HCT116 (cell line): ENCODE data around the gene SLC5A10. TPM values are rescaled to one million over a fixed set of nuclear protein-coding genes. Genes with fewer than 3 reads are reported as not detected.

Source experiments
- ATAC-seq: fragments of 200-7000 bp; cut with Tn5 transposase; 2 replicates; pipeline ENCODE4 v1.9.1; 2020; ENCODE audit warnings: mild to moderate bottlenecking, moderate library complexity
- BruUV-seq: library from RNA; stranded (reverse); fragments of 400-500 nt; replicated peaks from 2 replicates; lab custom pipeline; 2021; lab: Mats Ljungman, UMichigan
- CTCF ChIA-PET: fragments of 300-600 bp; sonication (Branson Sonifier 250); formaldehyde crosslinking; loops from one replicate; lab custom pipeline; 2021; ENCODE audit warnings: antibody characterized with exemption; lab: Charles Lee
- POLR2A ChIA-PET: fragments of 300-600, 350-600 bp; sonication (Branson Sonifier 250); formaldehyde crosslinking; loops from one replicate; lab custom pipeline; 2021; ENCODE audit warnings: antibody characterized with exemption; lab: Charles Lee
- RAD21 ChIA-PET, 2 experiments: fragments of 300-600 bp; sonication (Branson Sonifier 250); formaldehyde crosslinking; loops; one replicate each; lab custom pipeline; 2023; ENCODE audit warnings: low total read pairs in 2 of 2; ENCODE audit not compliant: uncharacterized antibody in 2 of 2, unreplicated experiment in 2 of 2, low non-redundant PET in 1 of 2; lab: Charles Lee
- DNase-seq: peaks from one replicate; pipeline ENCODE4 v3.0.0-alpha.2; 2010; ENCODE audit warnings: low read depth, low spot score
- H2AFZ ChIP-seq: fragments of 200-600 bp; shearing (Covaris generic), sonication (generic); 2 replicates; pipeline ENCODE4 v1.6.1; 2017; ENCODE audit warnings: low read depth, mixed run types, mixed read lengths, antibody characterized with exemption, low read length; ENCODE audit not compliant: poor library complexity, severe bottlenecking
- H3K27ac ChIP-seq: 2 replicates; pipeline ENCODE4 v1.5.1; 2012; ENCODE audit warnings: low read depth, low read length
- H3K27me3 ChIP-seq: fragments of 200-600 bp; sonication (generic); 2 replicates; pipeline ENCODE4 v1.6.1; 2016; ENCODE audit warnings: mixed run types, low read length, mixed read lengths; ENCODE audit not compliant: insufficient read depth
- H3K36me3 ChIP-seq, 2 experiments: fragments of 200-500 bp in 1 of 2; fragments of 200-600 bp in 1 of 2; sonication (Bioruptor generic) in 1 of 2; sonication (generic) in 1 of 2; 2 replicates each; pipeline versions ENCODE4 v1.5.1 to v1.6.1; 2014 to 2016; ENCODE audit warnings: low read length in 2 of 2, inconsistent platforms in 1 of 2, mixed read lengths in 1 of 2, mixed run types in 1 of 2; ENCODE audit not compliant: insufficient read depth in 2 of 2, control insufficient read depth in 1 of 2
- H3K4me1 ChIP-seq, 2 experiments: fragments of 200-600 bp in 1 of 2; sonication (generic) in 1 of 2; 2 replicates each; pipeline versions ENCODE4 v1.5.1 to v1.6.1; 2012 to 2017; ENCODE audit warnings: low read length in 2 of 2, inconsistent platforms in 1 of 2, mild to moderate bottlenecking in 1 of 2, mixed read lengths in 1 of 2, mixed run types in 1 of 2, moderate library complexity in 1 of 2; ENCODE audit not compliant: insufficient read depth in 2 of 2, control insufficient read depth in 1 of 2
- H3K4me2 ChIP-seq: fragments of 200-600 bp; sonication (generic); 2 replicates; pipeline ENCODE4 v1.6.1; 2017; ENCODE audit warnings: mixed run types, low read length, mixed read lengths
- H3K4me3 ChIP-seq, 2 experiments: fragments of 200-600 bp in 1 of 2; sonication (generic) in 1 of 2; replicated peaks in 1 of 2; 2 replicates each; pipeline ENCODE4 v1.5.1; 2011 to 2016; ENCODE audit warnings: low read length in 2 of 2, control low read depth in 1 of 2, low read depth in 1 of 2, mild to moderate bottlenecking in 1 of 2, mixed read lengths in 1 of 2, mixed run types in 1 of 2
- H3K79me2 ChIP-seq: fragments of 200-600 bp; sonication (generic); 2 replicates; pipeline ENCODE4 v1.6.1; 2017; ENCODE audit warnings: mild to moderate bottlenecking, mixed run types, low read length, moderate library complexity, mixed read lengths; ENCODE audit not compliant: insufficient read depth
- H3K9ac ChIP-seq: fragments of 200-600 bp; sonication (generic); 2 replicates; pipeline ENCODE4 v1.6.1; 2016; ENCODE audit warnings: low read length, mixed read lengths
- H3K9me2 ChIP-seq: fragments of 200-600 bp; sonication (generic), shearing (Covaris generic); 2 replicates; pipeline ENCODE4 v1.6.1; 2017; ENCODE audit warnings: mixed run types, mild to moderate bottlenecking, moderate library complexity; ENCODE audit not compliant: insufficient read depth
- H3K9me3 ChIP-seq, 2 experiments: fragments of 200-500 bp in 1 of 2; fragments of 200-600 bp in 1 of 2; sonication (Bioruptor generic) in 1 of 2; sonication (generic) in 1 of 2; 2 replicates each; pipeline ENCODE4 v1.6.1; 2014 to 2017; ENCODE audit warnings: low read length in 2 of 2, mixed read lengths in 2 of 2, inconsistent platforms in 1 of 2, low read depth in 1 of 2, mild to moderate bottlenecking in 1 of 2, mixed run types in 1 of 2, moderate library complexity in 1 of 2; ENCODE audit not compliant: control insufficient read depth in 1 of 2, insufficient read depth in 1 of 2
- H4K20me1 ChIP-seq: fragments of 200-600 bp; sonication (generic), shearing (Covaris generic); 2 replicates; pipeline ENCODE4 v1.6.1; 2017; ENCODE audit warnings: mixed run types, mild to moderate bottlenecking, moderate library complexity; ENCODE audit not compliant: insufficient read depth
- CBX3 ChIP-seq: IDR thresholded peaks from 2 replicates; pipeline ENCODE4 v1.6.1; 2012; ENCODE audit warnings: low read depth
- CEBPB ChIP-seq: IDR thresholded peaks from 2 replicates; pipeline ENCODE4 v1.6.1; 2012; ENCODE audit warnings: low read depth
- EGR1 ChIP-seq: IDR thresholded peaks from 2 replicates; pipeline ENCODE4 v1.6.1; 2012; ENCODE audit warnings: low read depth
- ELF1 ChIP-seq: IDR thresholded peaks from 2 replicates; pipeline ENCODE4 v1.6.1; 2012; ENCODE audit warnings: low read depth, borderline replicate concordance
- EZH2 ChIP-seq: fragments of 200-600 bp; sonication (generic); IDR thresholded peaks from 2 replicates; pipeline ENCODE4 v1.6.1; 2017; ENCODE audit warnings: antibody characterized with exemption, mixed run types
- FOSL1 ChIP-seq: IDR thresholded peaks from 2 replicates; pipeline ENCODE4 v1.6.1; 2012; ENCODE audit warnings: low read depth
- JUND ChIP-seq: IDR thresholded peaks from 2 replicates; pipeline ENCODE4 v1.6.1; 2012
- POLR2A ChIP-seq: IDR thresholded peaks from 2 replicates; pipeline ENCODE4 v1.7.0; 2011; ENCODE audit warnings: borderline replicate concordance; ENCODE audit not compliant: insufficient read depth, insufficient read length; ENCODE audit errors: extremely low read depth
- RAD21 ChIP-seq: IDR thresholded peaks from 2 replicates; pipeline ENCODE4 v1.6.1; 2012; ENCODE audit warnings: low read depth, mild to moderate bottlenecking
- SIN3A ChIP-seq: IDR thresholded peaks from 2 replicates; pipeline ENCODE4 v1.6.1; 2012; ENCODE audit warnings: low read depth
- YY1 ChIP-seq: IDR thresholded peaks from 2 replicates; pipeline ENCODE4 v1.6.1; 2011; ENCODE audit warnings: low read length, low read depth, moderate library complexity, mild to moderate bottlenecking; ENCODE audit not compliant: insufficient replicate concordance; ENCODE audit errors: extremely low read depth
- ZNF274 ChIP-seq: fragments of 200-500 bp; sonication (Bioruptor generic); IDR thresholded peaks from 2 replicates; pipeline ENCODE4 v1.6.1; 2014; ENCODE audit warnings: mild to moderate bottlenecking, low read depth, low read length, inconsistent platforms
- intact Hi-C: fragments of 100-400 bp; cut with micrococcal nuclease; formaldehyde crosslinking; loops from 2 replicates; pipeline ENCODE4 v1.10.0; 2022
- total RNA-seq: library from RNA; stranded (reverse); gene quantifications from one replicate; pipeline ENCODE4 v1.2.1, GENCODE V29; 2021; ENCODE audit not compliant: unreplicated experiment
- TF ChIP-seq, protein P1 (sequence below): IDR thresholded peaks from 2 replicates; pipeline ENCODE4 v1.6.1; 2012
- TF ChIP-seq, protein P2 (sequence below): IDR thresholded peaks from 2 replicates; pipeline ENCODE4 v1.6.1; 2012
- TF ChIP-seq, protein P3 (sequence below): IDR thresholded peaks from 2 replicates; pipeline ENCODE4 v1.6.1; 2012; ENCODE audit warnings: low read depth

SLC5A10 gene
- total RNA-seq, 1 experiment from 2014 or later: not detected

DNA sequence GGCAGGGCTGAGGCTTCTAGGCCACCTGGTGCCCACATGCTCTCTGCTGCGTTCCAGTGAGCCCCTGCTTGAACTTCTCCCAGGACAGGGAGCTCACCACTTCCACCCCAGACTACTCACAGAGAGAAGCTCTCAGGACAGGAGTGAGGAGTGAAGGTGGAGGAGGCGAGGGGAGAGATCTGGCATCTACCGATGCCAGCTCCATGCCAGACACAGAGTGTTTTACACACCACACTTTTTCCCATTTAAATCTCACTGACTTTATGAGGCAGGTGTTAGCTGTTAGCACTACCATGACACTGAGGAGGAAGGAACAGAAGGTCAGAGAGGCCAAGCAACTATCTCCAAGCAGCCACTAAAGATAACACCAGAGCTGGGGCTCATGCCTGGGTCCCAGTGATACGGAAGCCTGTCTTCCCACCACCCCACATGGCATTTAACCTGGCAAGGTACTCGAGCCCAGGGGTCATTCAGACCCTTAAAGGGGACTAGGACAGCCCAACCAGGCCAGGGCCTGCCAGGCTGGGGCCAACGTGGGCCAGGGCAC lies 45.8 kb downstream of the SLC5A10 start:
- H3K9me2 ChIP-seq: no peaks in the 10 kb centered on the region
- no peaks in the 10 kb centered on the region; the same call in 1 of the 2 replicates for H4K20me1 ChIP-seq
- no peaks in the 10 kb centered on the region for H3K27me3 ChIP-seq
- no peak overlapping the region for H3K4me2 ChIP-seq
- no peak overlapping the region for H3K9ac ChIP-seq
- peaks cover 0 to 5% of the 10 kb centered on the region in 2 experiments; a peak in 2 of 4 replicates for H3K9me3 ChIP-seq
- DNase-seq (no peak), ATAC-seq (no peak)
- ChIA-PET RAD21 (no interaction called here), POLR2A (no interaction called here), CTCF (no interaction called here)
- no peak overlapping the region for H3K4me3 ChIP-seq
- no peak overlapping the region for H2AFZ ChIP-seq
- no peak for TF ChIP-seq EGR1
- no peak for TF ChIP-seq ZNF274
- no peak for TF ChIP-seq YY1
- no peak for TF ChIP-seq CBX3
- TF ChIP-seq POLR2A: no peak
- TF ChIP-seq, protein P1, sequence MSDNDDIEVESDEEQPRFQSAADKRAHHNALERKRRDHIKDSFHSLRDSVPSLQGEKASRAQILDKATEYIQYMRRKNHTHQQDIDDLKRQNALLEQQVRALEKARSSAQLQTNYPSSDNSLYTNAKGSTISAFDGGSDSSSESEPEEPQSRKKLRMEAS: no peak
- TF ChIP-seq FOSL1: no peak
- TF ChIP-seq SIN3A: no peak
- TF ChIP-seq CEBPB: no peak
- H3K4me1 ChIP-seq: peaks cover 0 to 7% of the 10 kb centered on the region in 2 experiments; a peak in 1 of 4 replicates
- BruUV-seq: no TSS peak
- intact Hi-C loops: no loop called here
- H3K27ac ChIP-seq: no peak overlapping the region
- peaks cover 9 to 58% of the 10 kb centered on the region in 2 experiments; a peak in 3 of 4 replicates for H3K36me3 ChIP-seq
- peaks cover 96% of the 10 kb centered on the region for H3K79me2 ChIP-seq

DNA sequence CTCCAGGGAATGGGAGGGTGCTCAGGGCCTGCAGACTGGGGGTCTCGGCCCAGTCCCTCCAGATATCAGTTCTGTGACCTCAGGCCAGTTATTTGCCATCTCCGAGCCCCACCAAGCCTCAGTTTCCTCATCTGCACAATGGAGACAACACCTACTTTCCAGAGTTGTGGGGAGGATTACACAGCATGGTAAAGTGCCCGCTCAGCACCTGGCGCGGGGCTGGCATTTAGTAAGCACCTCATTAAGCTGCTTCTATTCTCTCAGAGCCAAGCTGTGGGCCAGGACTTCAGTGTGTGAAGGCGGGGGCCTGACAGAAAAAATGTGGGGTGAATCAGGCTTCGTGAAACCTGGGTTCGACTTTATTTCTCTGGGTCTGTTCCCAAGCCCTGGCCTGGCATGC lies 47.4 kb downstream of the SLC5A10 start:
- Histone ChIP-seq H3K27ac (no peak overlapping the region), H3K4me1 (peaks cover 9 to 20% of the 10 kb centered on the region in 2 experiments; a peak in 3 of 4 replicates), H3K36me3 (peaks cover 9 to 66% of the 10 kb centered on the region in 2 experiments; a peak in 3 of 4 replicates), H4K20me1 (no peaks in the 10 kb centered on the region; the same call in 1 of the 2 replicates), H3K9me3 (peaks cover 0 to 5% of the 10 kb centered on the region in 2 experiments; a peak in 2 of 4 replicates), H3K27me3 (no peaks in the 10 kb centered on the region), H3K4me3 (no peak overlapping the region), H3K4me2 (no peak overlapping the region), H3K9ac (no peak overlapping the region), H3K9me2 (no peaks in the 10 kb centered on the region), H3K79me2 (peaks cover 95% of the 10 kb centered on the region), H2AFZ (no peak overlapping the region)
- ATAC-seq (no peak), DNase-seq (no peak)
- BruUV-seq: no TSS peak
- ChIA-PET RAD21 (no interaction called here), CTCF (no interaction called here), POLR2A (no interaction called here)
- intact Hi-C loops: no loop called here
- TF ChIP-seq, protein P2, sequence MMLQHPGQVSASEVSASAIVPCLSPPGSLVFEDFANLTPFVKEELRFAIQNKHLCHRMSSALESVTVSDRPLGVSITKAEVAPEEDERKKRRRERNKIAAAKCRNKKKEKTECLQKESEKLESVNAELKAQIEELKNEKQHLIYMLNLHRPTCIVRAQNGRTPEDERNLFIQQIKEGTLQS: no peak
- TF ChIP-seq ZNF274 (no peak), RAD21 (no peak), ELF1 (no peak), POLR2A (no peak), JUND (no peak), EZH2 (no peak)
- TF ChIP-seq, protein P3, sequence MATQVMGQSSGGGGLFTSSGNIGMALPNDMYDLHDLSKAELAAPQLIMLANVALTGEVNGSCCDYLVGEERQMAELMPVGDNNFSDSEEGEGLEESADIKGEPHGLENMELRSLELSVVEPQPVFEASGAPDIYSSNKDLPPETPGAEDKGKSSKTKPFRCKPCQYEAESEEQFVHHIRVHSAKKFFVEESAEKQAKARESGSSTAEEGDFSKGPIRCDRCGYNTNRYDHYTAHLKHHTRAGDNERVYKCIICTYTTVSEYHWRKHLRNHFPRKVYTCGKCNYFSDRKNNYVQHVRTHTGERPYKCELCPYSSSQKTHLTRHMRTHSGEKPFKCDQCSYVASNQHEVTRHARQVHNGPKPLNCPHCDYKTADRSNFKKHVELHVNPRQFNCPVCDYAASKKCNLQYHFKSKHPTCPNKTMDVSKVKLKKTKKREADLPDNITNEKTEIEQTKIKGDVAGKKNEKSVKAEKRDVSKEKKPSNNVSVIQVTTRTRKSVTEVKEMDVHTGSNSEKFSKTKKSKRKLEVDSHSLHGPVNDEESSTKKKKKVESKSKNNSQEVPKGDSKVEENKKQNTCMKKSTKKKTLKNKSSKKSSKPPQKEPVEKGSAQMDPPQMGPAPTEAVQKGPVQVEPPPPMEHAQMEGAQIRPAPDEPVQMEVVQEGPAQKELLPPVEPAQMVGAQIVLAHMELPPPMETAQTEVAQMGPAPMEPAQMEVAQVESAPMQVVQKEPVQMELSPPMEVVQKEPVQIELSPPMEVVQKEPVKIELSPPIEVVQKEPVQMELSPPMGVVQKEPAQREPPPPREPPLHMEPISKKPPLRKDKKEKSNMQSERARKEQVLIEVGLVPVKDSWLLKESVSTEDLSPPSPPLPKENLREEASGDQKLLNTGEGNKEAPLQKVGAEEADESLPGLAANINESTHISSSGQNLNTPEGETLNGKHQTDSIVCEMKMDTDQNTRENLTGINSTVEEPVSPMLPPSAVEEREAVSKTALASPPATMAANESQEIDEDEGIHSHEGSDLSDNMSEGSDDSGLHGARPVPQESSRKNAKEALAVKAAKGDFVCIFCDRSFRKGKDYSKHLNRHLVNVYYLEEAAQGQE: no peak
